ENCODE measurements around the gene CD8B.
"Not testable (repeated sequence)": the region's sequence is repeated elsewhere in the genome, so short reads cannot be mapped to it uniquely, and the experiment has no call there.

- TF ChIP-seq, protein P1, sequence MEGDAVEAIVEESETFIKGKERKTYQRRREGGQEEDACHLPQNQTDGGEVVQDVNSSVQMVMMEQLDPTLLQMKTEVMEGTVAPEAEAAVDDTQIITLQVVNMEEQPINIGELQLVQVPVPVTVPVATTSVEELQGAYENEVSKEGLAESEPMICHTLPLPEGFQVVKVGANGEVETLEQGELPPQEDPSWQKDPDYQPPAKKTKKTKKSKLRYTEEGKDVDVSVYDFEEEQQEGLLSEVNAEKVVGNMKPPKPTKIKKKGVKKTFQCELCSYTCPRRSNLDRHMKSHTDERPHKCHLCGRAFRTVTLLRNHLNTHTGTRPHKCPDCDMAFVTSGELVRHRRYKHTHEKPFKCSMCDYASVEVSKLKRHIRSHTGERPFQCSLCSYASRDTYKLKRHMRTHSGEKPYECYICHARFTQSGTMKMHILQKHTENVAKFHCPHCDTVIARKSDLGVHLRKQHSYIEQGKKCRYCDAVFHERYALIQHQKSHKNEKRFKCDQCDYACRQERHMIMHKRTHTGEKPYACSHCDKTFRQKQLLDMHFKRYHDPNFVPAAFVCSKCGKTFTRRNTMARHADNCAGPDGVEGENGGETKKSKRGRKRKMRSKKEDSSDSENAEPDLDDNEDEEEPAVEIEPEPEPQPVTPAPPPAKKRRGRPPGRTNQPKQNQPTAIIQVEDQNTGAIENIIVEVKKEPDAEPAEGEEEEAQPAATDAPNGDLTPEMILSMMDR (IDR thresholded peaks at IDR 0.05), result not testable (repeated sequence)
- not testable (repeated sequence) for TF ChIP-seq POLR2A, POLR2AphosphoS5, EP300 (IDR thresholded peaks at IDR 0.05)
Observed at GRCh38 chr2:86861175-86861574, 511 bp downstream of the CD8B start.

Data from stomach (tissue), 4 donors.